ENCODE measurements around the gene CPA5. TPM values are rescaled to one million over a fixed set of nuclear protein-coding genes. Genes with fewer than 3 reads are reported as not detected.

The CPA5 gene
- total RNA-seq, 2 donors from 2014 or later: not detected

GRCh38 chr7:130418306-130418705 lies 73.7 kb downstream of the CPA5 start:
- no peak for ATAC-seq
- 95 to 96% methylated on average over 7 of the region's 7 CpGs for WGBS, 2 donors
- TF ChIP-seq POLR2A (IDR thresholded peaks at IDR 0.05) (no peak), CTCF (IDR thresholded peaks at IDR 0.05) (no peak)
- Histone ChIP-seq H3K4me1 (no peaks in the 10 kb centered on the region), H3K4me3 (no peak overlapping the region), H3K27ac (no peak overlapping the region), H3K36me3 (replicated peaks in 1 of 2; ENCODE audit: insufficient read depth in 1 of 2, low read depth in 2 of 2) (no peaks in the 10 kb centered on the region), H3K27me3 (no peaks in the 10 kb centered on the region), H3K9me3 (no peaks in the 10 kb centered on the region)
- DNase-seq: no peak
- intact Hi-C loops (cut with DNase I): no loop called here

Other genes starting within 250 kb of the CPA5 start
- gene TMEM209, start 139.4 kb upstream of the CPA5 start, total RNA-seq: 10 to 100 TPM in 1 of 2 donors, 1 to 10 TPM in 1; 7.6 to 12.2 TPM
- not detected for gene SSMEM1, start 137.0 kb upstream of the CPA5 start, total RNA-seq
- 1,000 to 10,000 TPM; 4,161 to 4,381 TPM for gene CPA2, start 78.0 kb upstream of the CPA5 start, total RNA-seq
- 10 to 100 TPM in 1 of 2 donors, 1 to 10 TPM in 1; 9.6 to 10.2 TPM for gene CPA4, start 51.7 kb upstream of the CPA5 start, total RNA-seq
- gene CPA1, start 35.7 kb downstream of the CPA5 start, total RNA-seq: over 10,000 TPM; 26,456 to 42,834 TPM
- 1 to 10 TPM; 6.9 to 8.3 TPM for gene CEP41, start 96.2 kb downstream of the CPA5 start, total RNA-seq
- gene MEST, start 147.3 kb downstream of the CPA5 start, total RNA-seq: 10 to 100 TPM; 24.1 to 68.9 TPM

Measured in body of pancreas (tissue), 4 donors.